GM10266 (cell line): Measurements from ENCODE around the gene TTLL4.

Source experiments
- DNase-seq: peaks from one replicate; pipeline ENCODE4 v3.0.0; 2012; ENCODE audit errors: extremely low spot score
- CTCF ChIP-seq: IDR thresholded peaks from 2 replicates; pipeline ENCODE4 v1.5.1; 2012; ENCODE audit warnings: mild to moderate bottlenecking, low read depth; ENCODE audit not compliant: control insufficient read depth, insufficient read depth; ENCODE audit errors: missing control alignments

Gene TTLL4

GRCh38 chr2:218786133-218786532, 75.5 kb downstream of the TTLL4 start:
- DNase-seq, result no peak
- TF ChIP-seq CTCF, result no peak

- TF ChIP-seq CTCF, result no peak
- no peak for DNase-seq
Observed at GRCh38 chr2:218788529-218789255, 78.1 kb downstream of the TTLL4 start.

GRCh38 chr2:218792433-218792832, 81.8 kb downstream of the TTLL4 start:
- no peak for TF ChIP-seq CTCF

DNA sequence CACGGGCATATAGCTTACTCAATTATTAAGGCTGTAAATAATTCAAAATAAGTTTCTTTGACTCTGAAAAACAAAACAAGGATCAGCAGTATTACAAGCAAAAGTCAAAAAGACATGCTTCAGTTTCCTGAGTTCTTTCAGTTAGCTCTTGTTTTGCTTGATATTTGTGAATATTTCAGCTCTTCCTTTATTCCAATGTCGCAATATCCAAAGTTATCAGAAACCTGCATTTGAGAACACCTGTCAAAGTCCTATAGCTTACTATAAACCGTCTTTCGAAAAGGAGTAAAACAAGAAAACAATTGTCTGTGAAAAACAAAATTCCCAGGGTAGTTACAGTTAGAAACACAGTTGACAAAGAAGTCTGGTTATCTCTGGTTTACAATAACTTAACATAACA, 86.1 kb downstream of the TTLL4 start:
- DNase-seq, result no peak
- TF ChIP-seq CTCF, result no peak

More at GRCh38 chr2:218792433-218792832, 81.8 kb downstream of the TTLL4 start:
- DNase-seq, result no peak

GRCh38 chr2:218798767-218799504, 88.3 kb downstream of the TTLL4 start:
- DNase-seq, result no peak
- no peak for TF ChIP-seq CTCF

DNA sequence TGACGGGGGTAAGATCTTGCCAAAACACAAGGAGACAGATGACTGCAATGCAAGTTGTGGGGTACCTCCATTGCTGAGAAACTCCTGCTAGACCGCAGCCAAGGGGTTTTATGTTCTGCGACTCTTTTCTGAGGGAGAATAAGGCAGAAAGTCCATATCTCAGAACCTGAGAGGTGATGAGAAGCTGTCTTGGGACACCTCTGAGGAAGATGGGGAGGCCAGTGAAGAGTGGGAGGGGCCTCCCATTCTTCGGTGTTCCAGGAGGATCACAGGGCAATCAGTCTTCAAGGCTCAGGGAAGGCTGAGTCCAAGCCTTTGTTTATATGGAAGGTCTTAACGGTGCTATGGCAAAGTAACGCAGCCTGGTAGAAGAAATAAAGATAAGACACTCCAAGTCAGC, 89.4 kb downstream of the TTLL4 start:
- TF ChIP-seq CTCF, result no peak
- no peak for DNase-seq
